ENCODE results near the gene SMTN.

GRCh38 chr22:31107894-31108218, 26.7 kb downstream of the SMTN start:
- TF ChIP-seq NRF1 (conservative IDR thresholded peaks at IDR 0.05; ENCODE audit: low read depth, low read length) (no peak), CTCF (IDR thresholded peaks at IDR 0.05 in 2 of 3, conservative IDR thresholded peaks at IDR 0.05 in 1 of 3; ENCODE audit: control insufficient read depth in 2 of 3, extremely low read depth in 1 of 3, insufficient read depth in 1 of 3, low read depth in 3 of 3, low read length in 3 of 3) (no peak), FOXM1 (IDR thresholded peaks at IDR 0.05; ENCODE audit: low read depth, low read length) (no peak), PAX8 (IDR thresholded peaks at IDR 0.05) (no peak), USF2 (IDR thresholded peaks at IDR 0.05; ENCODE audit: borderline replicate concordance, low read depth, low read length) (no peak), KDM1A (IDR thresholded peaks at IDR 0.05; ENCODE audit: borderline replicate concordance) (no peak)
